Left renal pelvis (tissue), 4 donors: ENCODE data around the gene KLHL4. TPM values are rescaled to one million over a fixed set of nuclear protein-coding genes. Genes with fewer than 3 reads are reported as not detected.
"Not testable (repeated sequence)": the region's sequence is repeated elsewhere in the genome, so short reads cannot be mapped to it uniquely, and the experiment has no call there.

ENCODE experiments used
- DNase-seq, 4 donors: peaks; one replicate each; pipeline ENCODE4 v3.0.0-alpha.2; 2013; ENCODE audit warnings: low read depth in 4 of 4, low spot score in 3 of 4
- polyA plus RNA-seq, 4 donors: library from polyadenylated mRNA; unstranded; fragments of 120-200 nt; gene quantifications; one replicate each; pipeline ENCODE4 v1.2.1, GENCODE V29; 2013; ENCODE audit not compliant: insufficient read length in 4 of 4

Gene KLHL4
- polyA plus RNA-seq, 4 donors = 5.7 to 30.3 (median 8.7) TPM

DNA sequence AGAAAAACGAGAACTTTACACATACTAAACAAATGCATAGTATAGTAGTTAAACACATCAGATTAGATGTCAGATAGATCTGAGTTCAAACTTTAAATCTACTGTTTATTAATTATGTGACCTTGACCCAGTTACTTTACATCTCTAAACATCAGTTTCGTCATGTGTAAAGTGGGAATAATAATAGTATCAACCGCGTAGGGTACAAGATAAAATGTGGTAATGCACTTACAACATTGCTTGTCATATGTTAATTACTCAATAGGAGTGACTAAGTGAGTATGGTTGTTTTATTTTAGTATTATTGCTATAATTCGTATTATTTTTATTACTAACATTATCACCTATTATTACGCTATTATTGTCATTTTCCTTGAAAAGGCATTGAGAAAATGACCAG, 144.2 kb downstream of the KLHL4 start:
- no peak for DNase-seq

DNA sequence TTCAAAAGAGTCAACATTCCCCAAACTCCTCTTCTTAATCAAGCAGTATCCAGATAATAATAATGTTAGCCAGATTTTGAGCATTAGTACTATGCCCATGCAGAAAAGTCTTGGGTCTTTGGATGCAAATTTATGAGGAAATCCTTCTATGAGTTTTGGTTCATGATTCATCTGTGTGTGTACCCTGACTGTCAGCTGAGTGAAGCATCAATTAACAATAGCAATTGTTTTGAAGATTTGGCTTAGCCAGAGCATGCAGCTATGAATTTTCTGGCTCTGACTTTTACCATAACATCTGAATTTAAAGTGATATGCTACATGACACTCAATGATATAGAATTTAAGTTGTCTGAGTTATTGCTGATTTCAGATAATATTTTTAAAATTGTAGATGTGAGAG, 145.8 kb downstream of the KLHL4 start:
- DNase-seq = no peak

DNA sequence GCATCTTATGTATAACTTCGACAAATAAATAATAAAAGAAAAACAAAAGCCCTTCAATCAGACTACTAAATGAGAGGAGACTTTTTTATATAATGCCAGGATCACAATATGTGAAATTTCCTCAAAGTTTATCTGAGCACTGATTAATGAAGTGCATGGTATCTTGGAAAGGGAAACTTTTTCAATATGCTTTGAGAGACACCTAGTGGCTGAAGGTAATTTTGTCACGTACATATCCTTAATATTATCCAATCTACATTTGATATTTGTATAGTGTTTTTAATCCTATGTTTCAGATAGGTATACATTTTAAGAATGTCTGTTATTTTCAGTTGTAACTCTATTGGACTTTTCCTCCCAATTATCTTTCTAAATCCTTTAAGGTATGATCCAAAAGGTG, 146.8 kb downstream of the KLHL4 start:
- DNase-seq = no peak

DNA sequence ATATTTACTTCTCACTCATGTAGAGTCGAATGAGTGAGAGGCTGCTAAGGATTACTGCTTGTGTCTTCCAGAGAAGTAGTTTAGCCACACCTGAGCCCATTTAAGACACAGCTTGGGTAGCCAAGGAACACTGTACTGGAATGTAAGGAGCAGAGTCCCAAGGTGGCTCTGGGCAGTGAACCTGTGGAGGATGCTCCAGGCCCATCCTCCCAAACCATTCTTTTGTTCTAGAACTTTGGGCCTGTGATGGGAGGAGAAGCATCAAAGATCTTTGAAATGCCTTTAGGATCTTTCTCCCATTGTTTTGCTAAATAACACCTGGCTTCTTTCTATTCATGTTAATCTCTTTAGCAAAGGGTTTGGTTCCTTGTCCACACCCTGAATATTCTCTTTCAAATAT, 162.2 kb downstream of the KLHL4 start:
- DNase-seq = no peak

DNA sequence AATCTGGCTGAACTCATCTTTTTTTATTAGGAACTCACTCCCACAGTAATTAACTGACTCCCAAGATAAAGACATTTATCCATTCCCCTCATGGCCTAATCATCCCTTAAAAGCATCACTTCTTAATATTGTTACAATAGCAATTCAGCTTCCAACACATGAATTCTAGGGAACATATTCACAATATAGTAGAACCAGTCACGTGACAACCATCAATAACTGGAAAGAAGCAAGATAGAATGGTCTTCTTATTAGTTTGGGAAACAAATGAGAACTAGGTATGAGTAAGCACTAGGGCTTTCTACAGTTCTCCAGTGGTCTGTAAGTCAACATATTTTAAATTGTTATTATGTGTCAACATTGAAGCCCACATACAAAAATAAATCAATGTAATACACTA, 170.1 kb downstream of the KLHL4 start:
- DNase-seq = no peak

DNA sequence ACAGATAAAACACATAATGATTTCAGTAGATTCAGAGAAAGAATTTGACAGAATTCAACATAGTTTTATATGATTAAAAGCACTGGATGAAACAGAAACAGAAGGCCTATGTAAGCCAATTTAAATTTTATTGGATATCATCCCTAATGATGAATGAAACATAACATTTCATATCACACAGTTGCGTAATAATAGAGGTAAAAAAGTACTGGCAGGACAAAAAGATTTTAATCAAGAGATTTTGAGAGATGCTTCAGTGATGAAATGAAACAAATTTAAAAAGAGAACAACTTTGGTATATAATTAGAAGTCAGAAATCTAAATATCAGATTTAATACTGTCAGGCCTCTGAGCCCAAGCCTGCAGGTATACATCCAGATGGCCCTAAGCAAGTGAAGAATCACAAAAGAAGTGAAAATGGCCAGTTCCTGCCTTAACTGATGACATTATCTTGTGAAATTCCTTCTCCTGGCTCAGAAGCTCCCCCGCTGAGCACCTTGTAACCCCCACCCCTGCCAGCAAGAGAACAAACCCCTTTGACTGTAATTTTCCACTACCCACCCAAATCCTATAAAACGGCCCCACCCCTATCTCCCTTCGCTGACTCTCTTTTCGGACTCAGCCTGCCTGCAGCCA, 170.6 kb downstream of the KLHL4 start:
- not testable (repeated sequence) for DNase-seq

DNA sequence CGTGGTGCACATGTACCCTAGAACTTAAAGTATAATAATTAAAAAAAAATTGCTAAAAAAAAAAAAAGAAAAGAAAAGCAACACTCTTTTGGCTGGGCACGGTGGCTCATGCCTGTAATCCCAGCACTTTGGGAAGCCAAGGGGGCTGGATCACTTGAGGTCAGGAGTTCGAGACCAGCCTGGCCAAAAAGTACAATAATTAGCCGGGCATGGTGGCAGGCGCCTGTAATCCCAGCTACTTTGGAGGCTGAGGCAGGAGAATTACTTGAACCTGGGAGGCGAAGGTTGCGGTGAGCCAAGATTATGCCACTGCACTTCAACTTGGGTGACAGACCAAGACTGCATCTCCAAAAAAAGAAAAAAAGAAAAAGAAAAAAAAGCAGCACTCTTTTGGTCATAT, 171.6 kb downstream of the KLHL4 start:
- DNase-seq = not testable (repeated sequence)

DNA sequence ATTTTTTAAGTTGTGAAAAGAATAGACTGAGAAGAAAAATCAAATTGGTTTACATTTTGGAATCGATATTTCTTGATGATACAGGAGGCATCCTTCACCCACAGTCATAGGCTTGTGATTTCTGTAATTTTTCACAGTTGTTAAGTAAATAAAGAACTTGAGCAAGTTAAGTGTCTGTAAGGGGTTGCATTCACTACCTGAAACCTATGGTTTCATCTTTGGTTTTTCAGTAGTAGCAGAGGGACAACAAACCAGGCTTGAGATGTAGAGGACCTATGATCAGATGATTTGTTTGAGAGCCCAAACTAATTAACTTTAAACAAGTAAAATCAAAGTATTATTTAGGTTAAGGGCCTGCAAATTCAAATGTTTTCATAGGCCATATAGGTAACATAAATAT, 175.6 kb downstream of the KLHL4 start:
- DNase-seq = no peak

DNA sequence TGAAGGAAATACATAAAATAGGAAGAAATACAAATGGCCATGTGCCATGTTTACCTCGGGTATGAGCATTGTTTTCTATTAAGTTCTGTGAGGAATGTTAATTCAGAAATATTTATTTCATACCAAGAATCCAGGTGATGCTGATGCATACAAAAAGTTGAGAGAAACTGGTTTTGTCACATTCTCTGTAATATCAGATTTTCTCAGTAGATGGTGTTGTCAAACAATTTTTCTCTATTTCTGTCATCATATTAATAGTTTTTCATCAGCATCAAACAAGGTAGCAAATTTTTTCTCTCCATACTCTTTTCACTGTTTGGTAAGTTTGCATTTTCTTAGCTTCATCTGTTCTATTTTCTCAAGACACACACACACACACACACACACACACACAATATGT, 179.8 kb downstream of the KLHL4 start:
- DNase-seq = no peak

DNA sequence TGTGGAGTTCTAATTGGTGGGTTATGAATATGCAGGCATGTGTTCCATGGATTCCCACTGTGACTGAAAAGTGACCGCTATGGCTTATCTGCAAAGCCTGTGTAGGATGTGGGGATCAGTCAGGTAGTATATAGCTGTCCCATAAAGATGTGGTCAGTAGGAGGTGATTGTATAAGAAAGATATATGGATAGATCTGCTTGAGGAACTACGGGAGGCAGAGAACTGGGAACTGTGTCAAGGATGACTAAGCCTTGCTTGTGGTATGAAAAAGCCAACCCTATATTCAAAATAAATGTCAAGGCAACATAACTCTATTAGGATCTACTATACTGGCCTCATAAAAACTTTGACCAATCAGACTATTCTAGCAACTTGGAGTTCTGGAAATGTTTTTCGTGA, 185.2 kb downstream of the KLHL4 start:
- no peak for DNase-seq

DNA sequence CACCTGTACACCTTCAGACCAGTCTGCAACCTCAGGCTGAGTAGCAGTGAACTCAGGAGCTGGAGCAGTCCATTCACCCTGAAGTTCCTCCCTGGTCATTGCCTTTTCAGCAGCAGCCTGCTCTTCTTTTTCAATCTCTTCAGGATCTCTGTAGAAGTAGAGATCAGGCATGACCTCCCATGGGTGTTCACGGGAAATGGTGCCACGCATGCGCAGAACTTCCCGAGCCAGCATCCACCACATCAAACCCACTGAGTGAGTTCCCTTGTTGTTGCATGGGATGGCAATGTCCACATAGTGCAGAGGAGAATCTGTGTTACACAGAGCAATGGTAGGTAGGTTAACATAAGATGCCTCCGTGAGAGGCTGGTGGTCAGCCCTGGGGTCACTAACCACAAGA, 185.9 kb downstream of the KLHL4 start:
- DNase-seq = not testable (repeated sequence)

DNA sequence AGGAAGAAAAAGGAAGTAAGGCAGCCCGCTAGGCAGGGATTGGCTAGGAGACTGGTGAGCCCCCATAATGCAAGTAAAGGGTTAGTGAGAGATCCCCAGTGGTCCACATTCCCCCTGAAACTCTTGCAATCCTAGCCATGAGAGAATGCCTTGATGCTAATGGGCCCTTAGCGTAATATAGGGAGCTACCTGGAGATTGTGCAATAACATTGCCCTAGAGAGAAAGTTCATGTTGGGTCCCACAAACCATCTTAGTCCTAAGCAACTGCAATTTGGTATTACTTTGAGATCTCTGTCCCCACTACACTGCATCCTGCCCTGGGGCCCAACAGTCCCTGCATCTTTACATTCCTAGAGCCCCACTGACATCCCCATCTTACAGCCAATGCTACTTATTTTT, 188.5 kb downstream of the KLHL4 start:
- no peak for DNase-seq

DNA sequence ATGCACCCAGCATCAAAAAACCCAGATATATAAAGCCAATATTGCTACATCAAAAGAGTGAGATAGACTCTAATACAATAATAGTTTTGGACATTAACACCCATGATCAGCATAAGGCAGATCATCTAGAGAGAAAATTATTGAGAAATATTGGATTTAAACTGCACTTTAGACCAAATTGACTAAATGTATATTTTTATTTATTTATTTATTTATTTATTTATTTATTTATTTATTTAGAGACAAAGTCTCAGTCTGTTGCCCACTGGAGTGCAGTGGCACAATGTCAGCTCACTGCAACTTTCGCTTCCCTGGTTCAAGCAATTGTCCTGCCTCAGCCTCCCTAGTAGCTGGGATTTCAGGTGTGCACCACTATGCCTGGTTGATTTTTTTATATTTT, 193.0 kb downstream of the KLHL4 start:
- DNase-seq = no peak
